HG03060 (cell line): ENCODE data around the gene EPHB3.

ENCODE experiments used
- ATAC-seq: cut with Tn5 transposase; IDR thresholded peaks from one replicate; pipeline ENCODE4 v1.9.1; 2021; ENCODE audit warnings: low read depth, moderate number of reproducible peaks; ENCODE audit not compliant: unreplicated experiment

The EPHB3 gene

DNA sequence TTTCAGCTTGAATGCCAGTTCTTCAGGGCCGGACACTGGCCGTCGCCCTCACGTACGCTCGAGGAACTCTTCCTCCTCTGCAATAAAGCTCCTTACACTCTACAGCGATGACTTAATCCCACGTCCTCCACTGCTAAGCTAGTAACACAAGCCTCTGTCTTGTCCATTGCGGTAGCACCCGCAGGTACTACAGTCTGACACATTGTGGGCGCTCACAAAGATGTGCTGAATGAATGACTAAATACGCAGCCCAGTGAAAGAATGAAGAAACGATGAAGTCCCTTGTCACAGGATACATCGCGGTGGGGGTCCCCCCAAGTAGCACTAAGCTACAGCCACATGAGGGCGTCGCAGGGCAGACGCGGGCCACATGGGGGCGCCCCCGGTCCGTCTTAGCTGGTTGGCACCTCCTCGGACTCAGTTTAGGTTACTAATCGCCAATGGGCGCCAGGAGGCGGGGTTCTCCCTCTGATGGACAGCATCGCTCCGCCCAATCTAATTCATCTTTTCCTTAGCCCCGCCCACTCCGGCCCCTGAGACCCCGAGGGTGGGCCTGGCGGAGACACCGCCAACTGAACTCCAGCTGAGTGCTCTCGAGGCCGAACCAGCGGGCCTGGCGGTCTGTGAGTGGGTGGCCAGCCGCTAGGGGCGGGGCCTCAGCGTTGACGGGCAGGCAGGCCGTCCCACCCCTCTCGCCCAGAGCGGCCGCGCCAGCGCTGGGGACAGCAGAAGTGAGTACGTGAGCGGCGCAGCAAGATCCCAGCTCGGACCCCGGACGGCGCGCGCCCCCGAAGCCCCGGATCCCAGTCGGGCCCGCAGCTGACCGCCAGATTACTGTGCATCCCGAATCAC lies at the start of gene EPHB3:
Gene EPHB3 (plus strand): TSS at position 725 of the 852 bp plus-strand sequence. CDS start 451 bp downstream, outside the sequence.
- ATAC-seq, result peak; percentile 58

DNA sequence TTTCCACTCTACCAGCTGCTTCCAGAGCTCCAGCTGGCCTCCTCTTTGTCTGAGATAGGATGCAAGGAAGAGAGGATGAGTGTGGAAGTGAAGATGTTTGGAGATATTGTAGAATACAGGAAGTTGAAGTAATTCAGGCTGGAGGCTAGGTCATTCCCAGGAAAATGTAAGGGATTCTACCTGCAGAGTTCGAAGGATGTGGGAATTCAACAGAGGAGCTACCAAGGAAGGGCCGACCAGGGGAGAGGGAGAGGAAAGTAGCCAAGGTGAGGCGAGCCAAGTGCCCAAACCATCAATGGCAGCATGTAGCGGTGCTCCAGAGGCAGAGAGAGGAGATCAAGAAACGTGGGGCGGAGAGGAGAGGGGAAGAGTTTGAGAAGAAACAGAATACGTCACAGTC lies 49.0 kb upstream of the EPHB3 start:
- ATAC-seq, result no peak

DNA sequence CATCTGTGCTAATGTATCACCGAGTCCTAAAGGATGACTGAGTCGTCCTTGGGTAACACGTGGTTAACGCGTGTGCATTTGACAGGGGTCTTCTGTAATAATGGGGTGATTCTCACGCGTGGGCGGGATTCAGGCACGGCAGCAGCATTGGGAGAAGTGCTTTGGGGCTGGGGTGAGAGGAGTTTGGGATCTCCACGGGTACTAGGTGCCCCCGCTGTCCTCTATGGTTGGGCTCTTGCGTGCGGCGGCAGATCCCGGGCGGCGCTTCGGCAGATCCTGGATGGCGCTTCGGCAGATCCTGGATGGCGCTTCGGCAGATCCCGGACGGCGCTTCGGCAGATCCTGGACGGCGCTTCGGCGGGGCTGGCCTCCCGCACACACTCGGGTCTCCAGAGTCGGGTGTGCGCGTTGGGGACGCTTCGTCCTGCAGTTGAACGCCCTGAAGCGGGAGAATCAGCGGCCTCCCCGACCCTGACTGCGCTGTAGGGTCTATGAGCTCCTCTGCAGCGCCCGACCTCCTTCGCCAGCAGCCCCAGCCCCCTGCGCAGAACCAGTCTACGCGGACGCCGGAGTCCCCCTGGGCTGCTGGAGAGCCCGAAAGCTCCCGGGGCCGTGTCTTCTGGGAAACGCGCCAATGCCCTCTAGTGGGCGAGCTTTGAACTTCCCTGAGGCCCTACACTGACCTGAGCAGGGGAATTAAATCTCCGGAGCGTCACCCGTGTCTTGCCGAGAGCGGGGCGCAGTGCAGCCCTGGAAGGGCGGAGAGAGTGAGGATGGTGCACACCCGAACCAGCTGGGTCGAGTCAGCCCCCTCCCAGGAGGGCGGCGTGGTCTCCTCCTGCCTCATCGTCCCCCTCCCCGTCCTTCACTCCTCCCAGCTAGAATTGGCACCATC lies 48.1 kb upstream of the EPHB3 start:
- ATAC-seq, result peak; percentile 47

DNA sequence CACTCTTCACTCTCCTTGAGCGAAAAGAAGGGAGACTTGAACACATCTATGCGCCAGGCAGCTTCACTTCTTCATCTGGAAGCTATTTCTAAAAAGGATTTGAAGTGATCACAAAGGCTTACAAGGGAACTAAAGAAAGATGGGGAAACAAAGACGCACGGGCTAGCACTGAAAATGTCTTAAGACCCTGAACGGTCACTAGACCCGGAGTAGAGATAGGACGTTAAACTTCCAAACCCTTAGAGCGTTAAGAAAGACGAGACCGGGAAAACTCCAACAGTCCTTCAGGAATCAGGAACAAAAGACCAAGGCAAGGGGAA lies 47.5 kb upstream of the EPHB3 start:
- ATAC-seq, result no peak

DNA sequence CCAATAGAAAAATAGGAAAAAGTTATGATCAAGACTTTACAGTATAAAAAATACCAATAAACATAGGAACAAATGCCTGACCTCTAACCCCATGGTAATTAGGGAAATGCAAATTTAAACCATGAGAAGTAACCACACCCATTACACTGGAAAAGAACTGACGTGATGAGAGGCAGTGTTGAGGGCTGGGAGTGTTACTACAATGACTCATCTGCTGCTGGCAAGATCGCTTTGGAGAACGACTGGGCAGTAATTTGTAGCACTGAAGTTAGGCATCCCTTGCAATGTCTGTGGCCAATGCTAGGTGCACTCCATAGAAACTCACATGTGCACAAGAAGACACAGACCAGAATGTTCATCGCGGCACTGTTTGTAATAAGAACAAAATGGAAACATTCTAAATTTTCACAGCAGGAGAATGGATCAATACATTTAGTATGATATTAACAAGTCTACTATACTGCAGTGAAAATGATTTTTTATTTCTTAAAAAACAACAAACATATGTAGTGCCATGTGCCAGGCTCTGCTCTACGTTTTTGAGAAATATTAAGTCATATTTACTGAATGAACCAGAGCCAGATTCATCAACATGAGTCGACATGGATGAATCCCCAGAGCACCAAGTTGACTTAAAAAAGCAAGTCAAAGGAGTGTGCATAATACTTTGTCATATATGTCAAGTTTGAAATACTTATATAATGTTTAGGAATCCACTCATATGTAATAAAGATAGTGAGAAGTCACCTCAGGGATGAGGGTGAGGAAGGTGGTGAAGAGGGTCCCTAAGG lies 37.6 kb upstream of the EPHB3 start:
- no peak for ATAC-seq

DNA sequence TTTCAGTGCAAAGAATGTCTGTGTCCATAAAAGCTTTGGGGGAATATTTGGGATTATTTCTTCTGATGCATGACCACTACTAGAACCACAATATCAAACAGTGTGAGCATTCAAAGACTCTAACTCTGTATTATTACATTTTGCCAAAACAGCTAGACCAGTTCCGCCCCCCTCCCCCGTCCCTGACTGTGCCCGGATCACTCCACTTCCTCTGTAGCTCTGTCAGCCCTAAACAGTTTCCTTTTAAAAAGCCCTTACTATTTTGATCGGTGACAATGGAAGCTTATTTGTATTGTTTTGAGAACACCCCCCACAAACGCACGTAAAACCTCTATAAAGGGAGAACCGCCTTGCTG lies 36.6 kb upstream of the EPHB3 start:
- no peak for ATAC-seq

DNA sequence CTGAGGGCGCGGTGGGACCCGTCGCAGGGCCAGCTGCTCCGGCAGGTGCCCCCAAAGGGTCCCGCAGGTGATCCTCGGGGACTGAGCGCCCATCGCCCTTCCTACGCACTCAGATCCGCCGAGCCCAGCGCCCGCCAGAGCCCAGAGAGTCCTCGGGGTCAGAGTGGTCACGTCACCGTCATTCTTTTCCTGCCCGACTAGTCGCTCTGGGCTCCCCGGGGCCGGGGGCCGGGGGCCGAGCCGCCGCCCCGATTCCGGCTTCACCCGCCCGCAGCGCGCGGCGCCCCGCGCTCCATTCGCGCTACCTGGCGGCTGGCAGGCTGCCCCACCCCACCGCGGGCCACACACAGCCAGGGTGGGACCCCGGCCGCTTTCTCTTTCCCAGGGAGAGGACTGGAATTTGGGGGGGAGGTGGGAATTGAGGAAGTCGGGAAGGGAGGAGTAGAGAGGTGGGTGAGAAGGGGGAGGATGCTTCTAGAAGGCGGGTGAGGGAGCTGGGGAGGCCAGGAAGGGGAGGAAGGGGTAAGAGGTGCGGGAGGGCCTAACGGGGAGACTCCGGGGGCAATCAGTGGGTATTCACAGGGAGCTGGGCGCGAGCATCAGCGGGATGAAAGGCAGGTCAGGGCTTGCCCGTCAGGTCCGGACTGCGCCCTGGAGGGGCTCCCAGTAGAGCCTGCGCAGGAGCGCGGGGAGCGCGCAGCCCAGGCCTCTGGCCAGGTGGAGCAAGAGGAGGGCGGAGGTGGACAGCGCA lies 36.1 kb upstream of the EPHB3 start:
- ATAC-seq, result no peak

DNA sequence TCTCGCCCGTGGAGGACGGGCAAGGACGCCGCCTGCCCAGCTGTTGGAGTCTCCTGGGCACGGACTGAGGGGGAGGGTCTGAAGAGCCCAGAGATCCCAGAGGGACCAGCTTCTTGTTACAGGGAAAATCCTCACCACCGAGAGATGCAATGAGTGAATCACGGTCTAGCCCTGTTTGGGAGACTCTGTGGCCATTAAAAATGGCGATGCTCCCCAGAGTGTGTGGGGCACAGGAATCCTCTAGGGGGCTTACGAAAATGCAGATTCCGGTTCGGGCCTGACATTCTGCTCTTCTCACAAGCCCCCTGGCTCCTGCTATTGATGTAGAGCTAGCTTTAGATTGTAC lies 35.5 kb upstream of the EPHB3 start:
- ATAC-seq, result no peak

DNA sequence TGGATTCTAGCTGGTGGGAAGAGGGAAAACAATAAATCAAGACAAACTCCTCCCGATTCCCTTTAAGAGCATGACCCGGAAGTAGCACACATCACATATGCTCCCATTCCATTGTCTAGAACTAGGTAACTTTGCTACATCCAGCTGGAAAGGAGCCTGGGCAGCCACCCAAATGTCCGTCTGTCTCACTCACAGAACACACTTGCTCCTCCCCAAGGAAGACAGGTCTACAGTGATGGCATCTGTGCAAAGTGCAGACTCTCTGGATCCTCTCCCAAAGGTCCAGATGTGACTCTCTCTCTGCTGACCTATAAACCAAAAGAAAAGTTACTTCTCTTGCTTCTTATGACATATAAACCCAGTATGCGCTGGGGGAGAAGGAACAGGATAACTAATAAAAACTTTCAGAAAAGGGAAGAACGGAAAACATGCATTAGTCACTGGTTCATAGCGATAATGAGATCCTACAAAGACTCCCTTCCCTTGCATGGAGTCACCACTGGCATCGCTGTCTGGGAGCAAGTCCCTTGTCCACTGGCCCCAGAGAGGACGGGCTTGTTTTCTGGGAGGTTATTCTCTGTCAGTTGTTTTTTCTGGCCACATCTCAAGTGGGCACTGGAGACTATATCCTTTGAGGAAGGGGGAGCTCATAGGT lies 29.8 kb upstream of the EPHB3 start:
- no peak for ATAC-seq

DNA sequence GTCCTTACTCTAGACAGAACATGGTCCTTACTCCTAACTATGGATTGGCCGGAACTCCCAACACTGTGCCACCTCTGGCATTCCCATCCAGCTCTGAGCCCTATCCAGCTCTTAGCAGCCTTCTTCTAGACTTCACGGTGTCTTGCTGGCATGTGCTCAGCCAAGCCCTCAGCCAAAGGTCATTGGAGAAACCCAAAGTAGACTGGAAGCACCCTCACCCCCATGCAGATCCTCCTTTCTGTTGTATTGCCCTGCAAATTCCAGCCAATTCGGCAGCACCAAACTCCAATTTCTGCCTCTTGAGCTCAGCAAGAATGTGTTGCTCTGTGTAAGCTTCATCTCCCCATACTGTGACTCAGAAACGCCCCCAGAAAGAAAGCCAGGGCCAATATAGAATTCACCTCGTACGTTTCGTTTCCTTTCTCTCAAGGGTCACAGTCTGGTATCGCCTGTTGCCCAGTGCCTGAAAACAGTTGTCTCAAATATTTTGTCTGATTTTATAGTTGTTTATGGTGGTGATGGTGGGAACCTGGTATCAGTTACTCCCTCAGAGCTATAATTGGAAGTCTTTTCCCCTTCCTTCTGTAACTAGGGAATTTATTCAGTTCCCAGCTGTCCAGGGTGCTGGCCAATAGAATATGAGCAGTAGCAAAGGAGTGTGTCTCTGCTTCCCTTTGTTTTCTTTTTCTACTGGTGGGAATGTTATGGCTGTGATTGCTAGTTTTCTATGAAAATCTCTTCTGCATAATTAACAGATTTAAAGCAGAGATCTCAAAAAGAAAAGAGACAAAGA lies 28.4 kb upstream of the EPHB3 start:
- no peak for ATAC-seq

DNA sequence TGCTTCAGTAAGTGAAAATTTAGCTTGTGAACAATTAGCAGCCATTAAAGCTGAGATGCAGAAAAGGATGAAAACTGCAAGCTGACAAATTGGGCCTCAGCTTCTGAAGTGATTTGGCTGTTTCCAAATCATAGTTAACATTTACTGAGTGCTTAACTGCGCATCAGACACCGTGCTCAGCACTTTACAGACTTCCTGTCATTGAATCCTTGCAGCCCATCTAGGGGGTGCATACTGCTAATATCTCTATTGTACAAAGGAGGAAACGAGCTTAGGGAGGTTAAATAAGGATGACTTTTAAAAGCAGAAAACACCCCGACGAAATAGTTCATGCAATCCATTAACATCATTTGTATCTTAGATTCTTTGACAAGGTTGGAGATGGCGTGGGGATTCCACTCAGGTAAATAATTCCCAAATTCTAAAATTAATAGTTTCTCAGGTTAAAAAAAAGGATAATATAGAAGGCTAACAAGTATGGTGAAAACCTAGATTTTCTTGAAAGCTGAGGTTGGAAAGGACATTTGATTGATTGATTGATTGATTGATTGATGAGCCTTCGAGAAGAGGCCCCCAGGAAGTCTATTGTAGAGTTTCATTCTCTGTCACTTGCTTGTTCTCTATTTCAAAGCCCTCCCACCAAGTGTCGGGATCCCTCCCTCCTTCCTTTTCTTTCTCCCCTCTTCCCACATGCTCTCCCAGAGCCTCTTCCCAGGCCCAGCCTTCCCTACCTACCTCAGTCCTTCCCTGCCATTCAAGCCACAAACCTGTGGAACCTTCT lies 23.5 kb upstream of the EPHB3 start:
- ATAC-seq, result no peak

DNA sequence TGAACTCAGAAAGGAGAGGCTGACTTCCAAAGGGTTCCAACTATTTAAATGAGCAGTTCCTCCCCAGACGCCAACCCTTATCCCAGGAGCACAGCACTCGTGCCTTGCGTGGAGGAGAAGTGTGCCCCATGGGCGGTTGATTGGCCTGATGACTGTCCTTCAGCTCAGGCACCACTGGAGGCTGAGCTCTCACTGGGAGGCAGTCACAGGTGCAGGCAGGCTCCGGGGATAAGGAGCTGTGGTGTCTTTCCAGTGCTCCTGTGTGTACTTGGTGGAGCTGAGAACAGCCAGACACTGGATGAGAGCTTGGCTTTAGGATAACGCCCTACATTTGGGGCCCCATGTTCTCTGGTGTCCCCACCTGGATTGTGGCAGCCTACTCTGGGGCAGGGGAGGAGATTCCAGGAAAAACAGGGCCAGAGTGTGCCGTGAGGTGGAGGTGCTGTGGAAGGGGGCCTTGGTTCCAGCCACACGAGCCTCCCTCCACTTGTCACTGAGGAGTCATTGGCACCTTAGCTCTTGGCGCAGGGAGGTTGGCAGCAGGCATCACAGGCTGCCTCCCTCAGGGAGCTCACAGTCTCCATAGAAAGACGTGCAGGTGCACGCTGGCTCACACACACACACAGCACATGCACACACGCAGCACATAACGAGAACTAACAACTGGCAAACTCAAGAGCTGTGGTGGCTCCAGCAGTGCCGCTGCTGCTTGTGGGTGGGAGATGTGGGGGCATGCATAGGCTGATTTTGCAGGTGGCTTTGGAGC lies 22.7 kb upstream of the EPHB3 start:
- no peak for ATAC-seq

DNA sequence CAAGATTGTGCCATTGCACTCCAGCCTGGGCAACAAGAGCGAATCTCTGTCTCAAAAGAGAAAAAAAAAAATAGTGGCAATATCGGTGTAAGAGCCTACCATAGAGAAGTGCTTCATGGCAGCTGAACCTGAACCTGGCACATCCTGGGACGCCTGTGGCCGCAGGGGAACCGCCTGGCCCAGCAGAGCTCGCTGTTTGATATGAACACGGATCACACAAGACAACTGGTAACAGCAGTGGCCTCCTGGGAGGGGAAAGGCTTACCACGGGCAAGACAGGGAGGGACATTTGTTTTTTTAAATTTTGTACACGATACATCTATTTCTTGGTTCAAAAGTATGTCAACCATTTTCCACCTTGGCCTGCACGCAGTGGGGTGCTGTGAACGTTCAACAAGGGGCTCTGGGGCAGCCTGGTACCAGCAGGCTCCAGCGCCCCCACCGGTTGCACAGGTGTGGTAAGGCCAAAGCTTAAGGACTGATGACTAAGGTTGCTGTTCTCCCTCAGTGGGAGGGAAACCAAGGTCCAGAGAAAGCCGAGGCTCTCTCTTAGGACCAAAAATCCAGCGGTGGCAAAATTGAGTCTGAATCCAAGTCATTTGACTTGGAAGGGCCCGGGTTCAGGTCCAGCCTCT lies 21.7 kb upstream of the EPHB3 start:
- no peak for ATAC-seq

DNA sequence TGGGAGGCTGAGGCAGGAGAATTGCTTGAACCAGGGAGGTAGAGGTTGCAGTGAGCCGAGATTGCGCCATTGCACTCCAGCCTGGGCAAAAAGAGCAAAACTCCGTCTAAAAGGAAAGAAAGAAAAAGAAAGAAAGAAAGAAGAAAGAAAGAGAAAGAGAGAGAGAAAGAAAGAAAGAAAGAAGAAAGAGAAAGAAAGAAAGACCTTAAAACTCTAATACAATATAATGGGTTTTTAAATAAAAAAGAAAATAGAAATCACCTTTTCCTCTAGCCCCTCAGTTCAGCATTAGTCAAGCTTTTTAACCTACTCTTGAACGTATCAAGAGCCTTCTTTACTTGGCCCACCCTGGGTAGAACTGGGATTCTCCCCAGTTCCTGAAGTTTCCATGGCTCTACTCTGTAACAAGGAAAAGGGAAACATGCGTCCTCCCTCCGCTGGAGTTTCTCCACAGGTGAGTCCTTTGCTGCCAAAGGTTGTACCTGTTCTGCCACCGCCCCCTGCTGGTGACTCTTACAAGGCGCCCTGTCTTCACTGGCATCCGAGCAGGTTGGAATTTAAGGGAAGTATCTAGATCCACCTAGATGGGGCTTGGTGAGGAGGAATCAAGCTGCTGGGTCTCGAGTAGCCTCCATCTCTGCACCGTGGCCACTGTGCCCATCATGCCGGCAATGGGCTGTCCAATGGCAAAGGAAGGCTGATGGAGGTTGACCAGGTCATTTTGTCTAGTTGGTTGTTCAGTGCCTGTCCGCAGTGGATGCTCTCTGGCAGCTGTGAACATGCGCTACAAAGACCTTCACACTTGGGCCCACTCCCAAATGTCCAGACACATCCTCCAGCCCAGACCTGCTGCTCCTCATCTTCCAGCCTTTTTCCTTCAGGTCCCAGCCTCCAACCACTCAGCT lies 20.6 kb upstream of the EPHB3 start:
- ATAC-seq, result no peak

DNA sequence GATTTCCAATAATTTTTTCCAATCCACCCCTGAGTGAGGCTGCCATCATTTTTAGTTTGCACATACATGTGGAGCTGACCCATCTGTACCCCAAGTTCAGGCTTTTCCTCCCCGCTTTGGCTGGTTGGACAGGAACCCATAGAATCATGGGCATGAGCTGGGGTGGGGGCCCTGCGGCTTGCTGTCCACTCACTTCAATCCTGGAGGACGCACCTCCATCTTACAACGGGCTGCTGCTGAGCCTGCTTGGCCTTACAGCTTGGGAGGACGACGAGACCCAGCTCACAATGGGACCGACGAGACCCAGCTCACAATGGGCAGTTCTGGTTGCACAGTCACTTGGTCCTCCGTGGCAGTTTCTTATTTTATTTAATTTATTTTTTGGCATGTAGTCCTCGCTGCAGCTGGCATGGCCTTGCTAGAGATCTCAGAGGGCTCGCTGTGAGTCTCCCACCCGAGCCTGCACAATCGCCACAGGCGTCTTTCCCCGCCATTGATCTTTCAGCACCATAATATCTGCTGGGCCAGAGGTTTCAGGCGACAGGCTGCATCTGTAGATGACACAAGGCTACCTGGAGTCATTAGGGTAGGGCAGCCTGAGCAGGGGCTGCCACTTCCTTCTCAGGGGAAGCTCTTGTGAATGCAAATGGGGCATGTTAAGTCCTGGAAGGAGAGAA lies 19.6 kb upstream of the EPHB3 start:
- ATAC-seq, result no peak

DNA sequence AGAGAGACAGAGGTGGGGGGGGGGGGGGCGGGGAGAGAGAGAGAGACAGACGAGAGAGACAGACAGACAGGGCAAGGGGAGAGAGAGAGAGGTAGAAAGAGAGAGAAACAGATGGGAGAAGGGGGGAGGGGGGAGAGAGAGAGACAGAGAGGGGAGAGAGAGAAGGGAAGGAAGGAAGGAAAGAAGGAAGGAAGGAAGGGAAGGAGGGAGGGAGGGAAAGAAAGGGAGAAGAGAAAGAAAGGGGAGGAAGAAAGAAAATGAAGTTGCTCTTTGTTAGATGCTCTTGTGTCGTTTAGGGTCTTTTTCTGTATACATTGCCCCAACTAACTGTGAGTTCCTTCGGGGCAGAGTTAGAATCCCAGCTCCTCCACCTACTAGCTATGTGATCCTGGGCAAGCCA lies 19.0 kb upstream of the EPHB3 start:
- ATAC-seq, result no peak
